Measurements from ENCODE around the gene SUGP1. TPM values are rescaled to one million over a fixed set of nuclear protein-coding genes. Genes with fewer than 3 reads are reported as not detected.
"Not testable (repeated sequence)": the region's sequence is repeated elsewhere in the genome, so short reads cannot be mapped to it uniquely, and the experiment has no call there.

SUGP1 gene
- total and polyA plus RNA-seq, 8 donors: 13.0 to 129 (median 36.6) TPM

- no peak for TF ChIP-seq POLR2AphosphoS5 (IDR thresholded peaks at IDR 0.05)
- TF ChIP-seq EP300 (IDR thresholded peaks at IDR 0.05): no peak
- TF ChIP-seq POLR2A (IDR thresholded peaks at IDR 0.05): no peak
- no peak for TF ChIP-seq CTCF (IDR thresholded peaks at IDR 0.05)
- intact Hi-C loops (cut with DNase I; ENCODE audit: low total_unique reads): no loop called here
- Histone ChIP-seq H3K4me1 (peaks cover 2 to 6% (median 5%) of the 10 kb centered on the region in 4 donors), H3K27me3 (peaks cover 9 to 93% (median 22%) of the 10 kb centered on the region in 3 donors), H3K27ac (no peak overlapping the region), H3K4me3 (no peak overlapping the region), H3K9me3 (peaks cover 0 to 7% (median 6%) of the 10 kb centered on the region in 4 donors), H3K36me3 (no peaks in the 10 kb centered on the region)
- peak in 1 of 2 donors; percentile 39 for DNase-seq
- WGBS, 5 donors: 44 to 65% (median 53%) methylated on average over 17 of the region's 17 CpGs
These were observed 64.0 kb downstream of the SUGP1 start for GRCh38 chr19:19256072-19256969.

- H3K27ac ChIP-seq; H3K4me1 ChIP-seq; H3K9me3 ChIP-seq; intact Hi-C loops (cut with DNase I; ENCODE audit: low total_unique reads); H3K4me3 ChIP-seq; H3K36me3 ChIP-seq; DNase-seq: not testable (repeated sequence)
- WGBS, 5 donors: 88 to 97% (median 91%) methylated on average over 5 to 6 of the region's 6 CpGs
- H3K27me3 ChIP-seq: peaks cover 0 to 87% (median 14%) of the 10 kb centered on the region in 3 donors
These were observed 66.9 kb downstream of the SUGP1 start for GRCh38 chr19:19253409-19253808.

DNA sequence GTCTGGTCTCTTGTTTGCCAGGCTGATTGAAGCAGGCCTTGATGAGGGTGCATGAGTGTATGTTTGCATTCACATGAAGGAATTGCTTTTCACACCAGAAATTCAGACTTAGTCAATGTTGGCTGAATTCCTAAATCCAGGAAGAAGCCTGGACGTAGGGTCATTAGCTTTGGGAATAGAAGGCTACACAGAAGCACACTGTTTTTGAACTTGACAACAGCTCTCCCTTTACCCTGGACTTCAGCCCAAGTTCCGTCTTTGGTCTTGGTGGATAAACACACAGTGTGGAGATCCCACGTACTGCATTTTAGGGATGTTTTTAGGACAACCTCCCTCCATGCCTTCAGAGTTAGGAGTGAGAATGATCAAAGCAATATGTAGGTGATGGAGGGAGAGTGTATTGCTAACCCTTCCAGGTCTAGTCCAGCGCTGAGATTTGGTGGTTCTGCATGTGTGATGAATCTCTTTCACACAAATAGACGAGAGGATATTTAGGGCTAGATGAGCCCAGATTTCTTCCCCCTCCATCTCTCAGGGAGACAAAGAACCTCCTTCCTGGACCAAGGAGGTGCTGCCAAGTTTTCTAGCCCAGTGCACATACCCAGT, 70.0 kb downstream of the SUGP1 start:
- no peaks in the 10 kb centered on the region for H3K4me1 ChIP-seq
- intact Hi-C loops (cut with DNase I; ENCODE audit: low total_unique reads): no loop called here
- no peak overlapping the region for H3K27ac ChIP-seq
- no peaks in the 10 kb centered on the region for H3K36me3 ChIP-seq
- TF ChIP-seq EP300 (IDR thresholded peaks at IDR 0.05) (no peak), CTCF (IDR thresholded peaks at IDR 0.05) (no peak), POLR2AphosphoS5 (IDR thresholded peaks at IDR 0.05) (no peak), POLR2A (IDR thresholded peaks at IDR 0.05) (no peak)
- H3K27me3 ChIP-seq: peaks cover 0 to 65% (median 9%) of the 10 kb centered on the region in 3 donors
- no peaks in the 10 kb centered on the region for H3K9me3 ChIP-seq
- 41 to 54% (median 53%) methylated on average over 5 of the region's 5 CpGs for WGBS, 5 donors
- H3K4me3 ChIP-seq: no peak overlapping the region
- DNase-seq: no peak

GRCh38 chr19:19240476-19240875, 79.8 kb downstream of the SUGP1 start:
- Histone ChIP-seq H3K27me3 (peaks cover 0 to 48% (median 8%) of the 10 kb centered on the region in 3 donors), H3K4me3 (no peak overlapping the region), H3K9me3 (peaks cover 0 to 9% (median 6%) of the 10 kb centered on the region in 4 donors), H3K4me1 (no peaks in the 10 kb centered on the region), H3K27ac (no peak overlapping the region), H3K36me3 (no peaks in the 10 kb centered on the region)
- intact Hi-C loops (cut with DNase I; ENCODE audit: low total_unique reads): no loop called here
- DNase-seq: no peak
- WGBS, 5 donors: 71 to 82% (median 76%) methylated on average over 9 of the region's 9 CpGs
- TF ChIP-seq POLR2AphosphoS5 (IDR thresholded peaks at IDR 0.05) (no peak), CTCF (IDR thresholded peaks at IDR 0.05) (no peak), EP300 (IDR thresholded peaks at IDR 0.05) (no peak), POLR2A (IDR thresholded peaks at IDR 0.05) (no peak)

Measured in stomach (tissue), 9 donors.